Astrocyte of the spinal cord (primary cell): Measurements from ENCODE around the gene OR13J1.
A peak's percentile ranks its signal among the peaks of the same experiment; 100 is the strongest.

Experiments used
- DNase-seq: peaks from one replicate; pipeline ENCODE4 v3.0.0; 2011; ENCODE audit warnings: low read depth, low spot score
- H3K4me3 ChIP-seq: 2 replicates; pipeline ENCODE4 v1.5.1; 2011; ENCODE audit warnings: low read depth, mild to moderate bottlenecking, low read length, moderate library complexity
- CTCF ChIP-seq: IDR thresholded peaks from 2 replicates; pipeline ENCODE4 v1.5.1; 2012; ENCODE audit warnings: low read depth, mild to moderate bottlenecking, low read length, inconsistent platforms
- in situ Hi-C: cut with HindIII; loops from 2 replicates; pipeline ENCODE4 v1.10.0; 2017; ENCODE audit warnings: low sequenced_read_pairs

OR13J1 gene

GRCh38 chr9:35832814-35833213, 37.4 kb downstream of the OR13J1 start:
- TF ChIP-seq CTCF = no peak
- no peak overlapping the region for H3K4me3 ChIP-seq
- DNase-seq = no peak
- in situ Hi-C loops = no loop called here

GRCh38 chr9:35831040-35831439, 39.2 kb downstream of the OR13J1 start:
- DNase-seq = no peak
- no peak overlapping the region for H3K4me3 ChIP-seq
- TF ChIP-seq CTCF = no peak
- in situ Hi-C loops = no loop called here

- no peak for DNase-seq
- peak overlapping the region; percentile 67 for H3K4me3 ChIP-seq
- in situ Hi-C loops = no loop called here
- no peak for TF ChIP-seq CTCF
These were observed 40.5 kb downstream of the OR13J1 start for GRCh38 chr9:35829764-35830096.

GRCh38 chr9:35829084-35829763, 41.0 kb downstream of the OR13J1 start, which contains the start of gene TMEM8B:
TSS of gene TMEM8B (plus strand) at chr9:35829228. CDS start at chr9:35829448, 220 bp downstream.
- peak within 1 kb of the TSS; percentile 67 for H3K4me3 ChIP-seq
- in situ Hi-C loops = no loop called here
- no peak for TF ChIP-seq CTCF
- peak; percentile 92 for DNase-seq

- in situ Hi-C loops = no loop called here
- peak within 1 kb of the TSS; percentile 67 for H3K4me3 ChIP-seq
- TF ChIP-seq CTCF = no peak
- no peak for DNase-seq
These were observed 41.5 kb downstream of the OR13J1 start, which contains the start of gene FAM221B for GRCh38 chr9:35828716-35829083. TSS of gene FAM221B (minus strand) at chr9:35828732. CDS start at chr9:35826161, 2,571 bp downstream.

- in situ Hi-C loops = no loop called here
These were observed 42.7 kb downstream of the OR13J1 start for GRCh38 chr9:35827486-35827885.

More at GRCh38 chr9:35827486-35827885, 42.7 kb downstream of the OR13J1 start:
- DNase-seq = peak; percentile 40
- no peak overlapping the region for H3K4me3 ChIP-seq
- TF ChIP-seq CTCF = no peak
